GM12878 (cell line): ENCODE results near the gene SLC36A4. TPM values are rescaled to one million over a fixed set of nuclear protein-coding genes. Genes with fewer than 3 reads are reported as not detected.

Experiments used
- ATAC-seq: fragments of 200-7000 bp; cut with Tn5 transposase; 3 replicates; pipeline ENCODE4 v1.9.1; 2020; ENCODE audit warnings: mild to moderate bottlenecking, moderate library complexity
- BruUV-seq: library from RNA; stranded (reverse); fragments of 400-500 nt; replicated peaks from 2 replicates; lab custom pipeline; 2021; lab: Mats Ljungman, UMichigan
- CTCF ChIA-PET: fragments of 300-600 bp; sonication (Branson Sonifier 250); formaldehyde crosslinking; extraction: SDS; loops from one replicate; lab custom pipeline; 2021; ENCODE audit warnings: inconsistent platforms; lab: Yijun Ruan, JAX
- POLR2A ChIA-PET: fragments of 350-600 bp; formaldehyde crosslinking; extraction: SDS; loops from one replicate; lab custom pipeline; 2021; ENCODE audit warnings: inconsistent platforms; lab: Charles Lee
- RAD21 ChIA-PET: fragments of 300-600 bp; sonication (Branson Sonifier 250); formaldehyde crosslinking; loops from one replicate; lab custom pipeline; 2023; ENCODE audit warnings: antibody characterized with exemption; ENCODE audit not compliant: unreplicated experiment; lab: Charles Lee
- SMC1A ChIA-PET: fragments of 300-600 bp; sonication (Branson Sonifier 250); formaldehyde crosslinking; loops from one replicate; lab custom pipeline; 2023; ENCODE audit not compliant: unreplicated experiment, uncharacterized antibody; lab: Charles Lee
- DNase-seq: peaks from one replicate; pipeline ENCODE4 v3.0.0-alpha.2; 2011; ENCODE audit warnings: low read depth, low spot score
- FAIRE-seq: peaks from 3 replicates; lab custom pipeline; 2011; peaks lifted over from hg19 to GRCh38; lab: Jason Lieb, UNC
- H2AFZ ChIP-seq: 2 replicates; pipeline ENCODE4 v1.6.0; 2011; ENCODE audit warnings: low read depth, low read length, control low read depth; ENCODE audit not compliant: control insufficient read depth
- H3K27ac ChIP-seq: 2 replicates; pipeline ENCODE4 v1.5.1; 2011; ENCODE audit warnings: control low read depth; ENCODE audit not compliant: control insufficient read depth, insufficient read depth
- H3K27me3 ChIP-seq, 2 experiments: replicated peaks in 1 of 2; 2 replicates each; pipeline versions ENCODE4 v1.6.0 to v1.6.1; 2011; ENCODE audit warnings: low read length in 1 of 2; ENCODE audit not compliant: control insufficient read depth in 2 of 2, insufficient read depth in 2 of 2
- H3K36me3 ChIP-seq, 2 experiments: 2 replicates each; pipeline ENCODE4 v1.5.1; 2011; ENCODE audit warnings: low read length in 1 of 2; ENCODE audit not compliant: control insufficient read depth in 2 of 2, insufficient read depth in 2 of 2
- H3K4me1 ChIP-seq: 2 replicates; pipeline ENCODE4 v1.6.1; 2011; ENCODE audit warnings: mild to moderate bottlenecking, low read length, moderate library complexity, mixed read lengths; ENCODE audit not compliant: control insufficient read depth, insufficient read depth
- H3K4me2 ChIP-seq: 2 replicates; pipeline ENCODE4 v1.6.0; 2011; ENCODE audit warnings: control low read depth; ENCODE audit not compliant: control insufficient read depth, insufficient read depth
- H3K4me3 ChIP-seq: fragments of 200-600 bp; sonication (generic); 2 replicates; pipeline ENCODE4 v1.5.1; 2016
- H3K79me2 ChIP-seq: 2 replicates; pipeline ENCODE4 v1.6.0; 2011; ENCODE audit warnings: low read length; ENCODE audit not compliant: control insufficient read depth, insufficient read depth
- H3K9ac ChIP-seq: 2 replicates; pipeline ENCODE4 v1.8.0; 2011; ENCODE audit warnings: low read length, control low read depth, mixed read lengths; ENCODE audit not compliant: control insufficient read depth, insufficient read depth
- H3K9me3 ChIP-seq: replicated peaks from 3 replicates; pipeline ENCODE4 v1.5.1; 2011; ENCODE audit warnings: mild to moderate bottlenecking, low read length; ENCODE audit not compliant: control insufficient read depth, insufficient read depth
- H4K20me1 ChIP-seq: 2 replicates; pipeline ENCODE4 v1.6.0; 2011; ENCODE audit not compliant: control insufficient read depth, insufficient read depth
- CEBPB ChIP-seq, 2 experiments: fragments of 150-350 bp in 1 of 2; IDR thresholded peaks; 2 replicates each; pipeline ENCODE4 v1.6.1; 2012 to 2014; ENCODE audit warnings: low read depth in 2 of 2, low read length in 2 of 2, borderline replicate concordance in 1 of 2, inconsistent platforms in 1 of 2
- ELK1 ChIP-seq: IDR thresholded peaks from 2 replicates; pipeline ENCODE4 v1.6.1; 2012; ENCODE audit warnings: low read depth, low read length, improper control_type of control experiment
- EZH2 ChIP-seq: IDR thresholded peaks from 2 replicates; pipeline ENCODE4 v1.6.1; 2012; ENCODE audit warnings: low read depth, mild to moderate bottlenecking, control low read depth, inconsistent platforms, low read length, borderline replicate concordance; ENCODE audit not compliant: control insufficient read depth
- IKZF1 ChIP-seq: fragments of 450-650 bp; conservative IDR thresholded peaks from 2 replicates; pipeline ENCODE4 v1.6.1; 2017; ENCODE audit warnings: antibody characterized with exemption, mild to moderate bottlenecking
- NR2C1 ChIP-seq: fragments of 450-650 bp; IDR thresholded peaks from 2 replicates; pipeline ENCODE4 v1.6.1; 2017; ENCODE audit warnings: antibody characterized with exemption, mild to moderate bottlenecking, moderate library complexity
- NRF1 ChIP-seq: conservative IDR thresholded peaks from 2 replicates; pipeline ENCODE4 v1.6.1; 2011; ENCODE audit warnings: mild to moderate bottlenecking, low read depth, low read length, improper control_type of control experiment
- POLR2AphosphoS2 ChIP-seq: IDR thresholded peaks from 2 replicates; pipeline ENCODE4 v1.6.1; 2011; ENCODE audit warnings: low read depth, mild to moderate bottlenecking, low read length, improper control_type of control experiment, moderate library complexity
- RBBP5 ChIP-seq: fragments of 200-600 bp; sonication (generic); conservative IDR thresholded peaks from 2 replicates; pipeline ENCODE4 v1.6.1; 2016
- SIX5 ChIP-seq: IDR thresholded peaks from 2 replicates; pipeline ENCODE4 v1.6.1; 2011; ENCODE audit warnings: mild to moderate bottlenecking, low read depth, low read length, moderate library complexity; ENCODE audit not compliant: severe bottlenecking
- SP1 ChIP-seq: IDR thresholded peaks from one replicate; pipeline ENCODE4 v1.6.1; 2011; ENCODE audit warnings: low read depth, low read length
- TAF1 ChIP-seq: IDR thresholded peaks from 2 replicates; pipeline ENCODE4 v1.6.1; 2011; ENCODE audit warnings: mild to moderate bottlenecking, low read depth, low read length, borderline replicate concordance
- WRNIP1 ChIP-seq: IDR thresholded peaks from 2 replicates; pipeline ENCODE4 v1.6.1; 2011; ENCODE audit warnings: low read depth, low read length, improper control_type of control experiment, borderline replicate concordance
- WGBS: methylation state at CpG from one replicate; pipeline ENCODE4 v1.1.6; 2016; ENCODE audit warnings: low lambda C conversion rate; ENCODE audit not compliant: insufficient replicate concordance, insufficient coverage; ENCODE audit errors: missing lambda C conversion rate; 5-methylcytosine and 5-hydroxymethylcytosine counted together
- in situ Hi-C: fragments of 300-500 bp; cut with MboI; formaldehyde crosslinking; loops from 9 replicates; pipeline ENCODE4 v1.14.3; 2018; ENCODE audit warnings: mixed read lengths
- intact Hi-C: fragments of 100-400 bp; cut with micrococcal nuclease; formaldehyde crosslinking; loops from one replicate; pipeline ENCODE4 v1.14.2; 2022; ENCODE audit not compliant: unreplicated experiment
- polyA plus RNA-seq, 11 experiments: library from polyadenylated mRNA; depleted of rRNA in 4 of 11; unstranded in 6 of 11; stranded (reverse) in 5 of 11; fragments of >200 nt; fragmentation: Nextera tagmentation in 4 of 11; fragmentation: Illumina TruSeq in 1 of 11; extraction: Ambion mirVana in 4 of 11; extraction: Trizol in 1 of 11; gene quantifications; 1 replicate in 1 of 11; 2 replicates in 10 of 11; pipeline versions ENCODE4 v1.2.1 to v1.2.3, GENCODE V29; 2011 to 2016; ENCODE audit warnings: inconsistent platforms in 2 of 11, missing spikeins in 2 of 11, low read depth in 1 of 11
- total RNA-seq, 4 experiments: library from RNA; depleted of rRNA in 3 of 4; stranded (reverse); fragments of >200 nt in 3 of 4; fragmentation: Illumina TruSeq in 1 of 4; extraction: Trizol in 1 of 4; gene quantifications; 2 replicates each; pipeline versions ENCODE4 v1.2.1 to v1.2.3, GENCODE V29; 2013 to 2021
- TF ChIP-seq, protein P1 (sequence below): IDR thresholded peaks from 2 replicates; pipeline ENCODE4 v1.6.1; 2011; ENCODE audit warnings: low read depth, low read length, improper control_type of control experiment, borderline replicate concordance
- TF ChIP-seq, protein P2 (sequence below), 3 experiments: IDR thresholded peaks in 2 of 3; conservative IDR thresholded peaks in 1 of 3; 2 replicates each; pipeline ENCODE4 v1.5.1; 2011; ENCODE audit warnings: low read depth in 3 of 3, low read length in 3 of 3, mild to moderate bottlenecking in 3 of 3, control low read depth in 2 of 3, moderate library complexity in 2 of 3, inconsistent platforms in 1 of 3, mixed read lengths in 1 of 3; ENCODE audit not compliant: control insufficient read depth in 2 of 3, insufficient read depth in 1 of 3; ENCODE audit errors: extremely low read depth in 1 of 3

SLC36A4 gene
- total and polyA plus RNA-seq, 10 of the 15 experiments (the other 5 are each of a cell fraction or from before 2014, with no cell fraction given), result 1.4 to 12.5 (median 5.2) TPM

DNA sequence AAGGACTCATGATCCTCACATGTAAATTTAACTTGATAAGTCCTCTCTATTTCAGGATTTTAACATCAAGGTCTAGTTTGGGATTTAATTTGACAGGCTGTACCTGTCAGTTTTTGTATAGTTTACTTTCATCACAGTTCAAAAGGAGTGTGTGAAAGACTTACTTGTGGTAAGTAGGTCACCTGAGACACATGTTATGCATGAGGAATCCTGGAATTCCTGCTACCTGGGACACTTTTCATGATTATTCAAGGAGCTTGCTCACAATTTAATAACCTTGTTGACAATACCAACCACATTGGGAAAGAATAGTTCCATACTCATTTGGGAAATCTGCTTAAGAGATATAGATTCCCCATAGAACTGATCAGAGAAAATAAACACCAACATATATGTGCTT lies 15.8 kb upstream of the SLC36A4 start:
- H2AFZ ChIP-seq, result no peak overlapping the region
- H4K20me1 ChIP-seq, result no peaks in the 10 kb centered on the region
- TF ChIP-seq, protein P1, sequence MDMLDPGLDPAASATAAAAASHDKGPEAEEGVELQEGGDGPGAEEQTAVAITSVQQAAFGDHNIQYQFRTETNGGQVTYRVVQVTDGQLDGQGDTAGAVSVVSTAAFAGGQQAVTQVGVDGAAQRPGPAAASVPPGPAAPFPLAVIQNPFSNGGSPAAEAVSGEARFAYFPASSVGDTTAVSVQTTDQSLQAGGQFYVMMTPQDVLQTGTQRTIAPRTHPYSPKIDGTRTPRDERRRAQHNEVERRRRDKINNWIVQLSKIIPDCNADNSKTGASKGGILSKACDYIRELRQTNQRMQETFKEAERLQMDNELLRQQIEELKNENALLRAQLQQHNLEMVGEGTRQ, result no peak
- no peak for TF ChIP-seq SIX5
- TF ChIP-seq NRF1, result no peak
- no peak for TF ChIP-seq WRNIP1
- no peaks in the 10 kb centered on the region for H3K36me3 ChIP-seq
- intact Hi-C loops (no loop called here), in situ Hi-C loops (no loop called here)
- no peak overlapping the region for H3K4me3 ChIP-seq
- H3K4me1 ChIP-seq, result no peaks in the 10 kb centered on the region
- no peaks in the 10 kb centered on the region for H3K27me3 ChIP-seq
- FAIRE-seq, result no peak
- CTCF ChIA-PET, result interaction anchor here (1.4 kb wide), 1 partner anchor 12 kb away, joined by 4 read pairs; no protein-coding TSS in a partner anchor
- ATAC-seq, result no peak
- H3K4me2 ChIP-seq, result no peak overlapping the region
- no peak overlapping the region for H3K27ac ChIP-seq
- BruUV-seq, result no TSS peak
- H3K9me3 ChIP-seq, result no peaks in the 10 kb centered on the region
- POLR2A ChIA-PET, result no interaction called here
- no peaks in the 10 kb centered on the region for H3K79me2 ChIP-seq
- no peak for DNase-seq
- RAD21 ChIA-PET, result interaction anchor here (0.7 kb wide), 1 partner anchor 507 kb away, joined by 4 read pairs; no protein-coding TSS in a partner anchor
- SMC1A ChIA-PET, result interaction anchor here (0.6 kb wide), 1 partner anchor 56 kb away, joined by 3 read pairs; no protein-coding TSS in a partner anchor
- no peak overlapping the region for H3K9ac ChIP-seq

DNA sequence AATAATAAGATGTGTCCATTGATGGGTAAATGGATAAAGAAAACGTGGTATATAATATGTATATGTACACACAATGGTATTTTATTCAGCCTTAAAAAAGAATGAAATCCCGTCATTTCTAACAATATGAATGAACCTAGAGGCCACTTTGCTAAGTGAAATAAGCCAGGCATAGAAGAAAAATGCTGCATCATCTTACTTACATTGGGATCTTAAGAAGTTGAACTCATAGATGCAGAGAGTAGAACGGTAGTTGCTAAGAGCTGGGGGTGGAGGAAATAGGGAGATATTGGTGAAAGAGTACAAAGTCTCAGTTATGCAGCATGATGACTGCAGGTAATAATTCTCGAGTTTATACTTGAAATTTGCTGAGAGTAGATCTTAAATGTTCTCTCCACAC lies 14.3 kb upstream of the SLC36A4 start:
- FAIRE-seq (no peak), DNase-seq (no peak), ATAC-seq (no peak)
- BruUV-seq, result no TSS peak
- no peak overlapping the region for H2AFZ ChIP-seq
- no peak overlapping the region for H3K9ac ChIP-seq
- ChIA-PET RAD21 (no interaction called here), SMC1A (interaction anchor here (0.7 to 1.0 kb wide), 3 partner anchors 10 to 55 kb away, joined by 3 read pairs; no protein-coding TSS in a partner anchor), CTCF (interaction anchor here (0.9 to 1.3 kb wide), 3 partner anchors 13 to 441 kb away, joined by 3 to 4 read pairs (median 3); no protein-coding TSS in a partner anchor), POLR2A (no interaction called here)
- H3K9me3 ChIP-seq, result no peaks in the 10 kb centered on the region; the same call in 2 of the 3 replicates
- no peaks in the 10 kb centered on the region for H3K79me2 ChIP-seq
- H3K27ac ChIP-seq, result no peak overlapping the region
- H3K4me1 ChIP-seq, result no peaks in the 10 kb centered on the region
- in situ Hi-C loops, result no loop called here
- H3K36me3 ChIP-seq, result no peaks in the 10 kb centered on the region
- H3K4me2 ChIP-seq, result no peak overlapping the region
- no peaks in the 10 kb centered on the region for H3K27me3 ChIP-seq
- no peak overlapping the region for H3K4me3 ChIP-seq
- H4K20me1 ChIP-seq, result no peaks in the 10 kb centered on the region
- 21% methylated on average over 4 of the region's 4 CpGs for WGBS
- intact Hi-C loops, result no loop called here
- TF ChIP-seq POLR2AphosphoS2 (no peak), SP1 (no peak), EZH2 (no peak), TAF1 (no peak), CEBPB (IDR thresholded peaks at IDR 0.05; ENCODE audit: borderline replicate concordance in 1 of 2, low read depth in 2 of 2, low read length in 2 of 2) (no peak), IKZF1 (no peak), RBBP5 (no peak), ELK1 (no peak), NR2C1 (no peak)
- TF ChIP-seq, protein P2, sequence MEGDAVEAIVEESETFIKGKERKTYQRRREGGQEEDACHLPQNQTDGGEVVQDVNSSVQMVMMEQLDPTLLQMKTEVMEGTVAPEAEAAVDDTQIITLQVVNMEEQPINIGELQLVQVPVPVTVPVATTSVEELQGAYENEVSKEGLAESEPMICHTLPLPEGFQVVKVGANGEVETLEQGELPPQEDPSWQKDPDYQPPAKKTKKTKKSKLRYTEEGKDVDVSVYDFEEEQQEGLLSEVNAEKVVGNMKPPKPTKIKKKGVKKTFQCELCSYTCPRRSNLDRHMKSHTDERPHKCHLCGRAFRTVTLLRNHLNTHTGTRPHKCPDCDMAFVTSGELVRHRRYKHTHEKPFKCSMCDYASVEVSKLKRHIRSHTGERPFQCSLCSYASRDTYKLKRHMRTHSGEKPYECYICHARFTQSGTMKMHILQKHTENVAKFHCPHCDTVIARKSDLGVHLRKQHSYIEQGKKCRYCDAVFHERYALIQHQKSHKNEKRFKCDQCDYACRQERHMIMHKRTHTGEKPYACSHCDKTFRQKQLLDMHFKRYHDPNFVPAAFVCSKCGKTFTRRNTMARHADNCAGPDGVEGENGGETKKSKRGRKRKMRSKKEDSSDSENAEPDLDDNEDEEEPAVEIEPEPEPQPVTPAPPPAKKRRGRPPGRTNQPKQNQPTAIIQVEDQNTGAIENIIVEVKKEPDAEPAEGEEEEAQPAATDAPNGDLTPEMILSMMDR (IDR thresholded peaks at IDR 0.05 in 2 of 3, conservative IDR thresholded peaks at IDR 0.05 in 1 of 3; ENCODE audit: control insufficient read depth in 2 of 3, extremely low read depth in 1 of 3, insufficient read depth in 1 of 3, low read depth in 3 of 3, low read length in 3 of 3), result no peak
